Effector memory CD4-positive, alpha-beta T cell (primary cell): Measurements from ENCODE around the gene PTPA.

ENCODE experiments used
- DNase-seq, 3 donors: peaks; one replicate each; pipeline ENCODE4 v3.0.0-alpha.2; 2020
- H3K27ac ChIP-seq: 2 replicates; pipeline ENCODE4 v1.7.0; 2013; ENCODE audit warnings: mild to moderate bottlenecking, low read length, moderate library complexity; ENCODE audit not compliant: insufficient read depth, poor library complexity, severe bottlenecking
- H3K27me3 ChIP-seq: replicated peaks from 2 replicates; pipeline ENCODE4 v1.7.0; 2013; ENCODE audit warnings: mild to moderate bottlenecking, low read length; ENCODE audit not compliant: insufficient read depth, control insufficient read depth, poor library complexity, severe bottlenecking
- H3K36me3 ChIP-seq: 2 replicates; pipeline ENCODE4 v1.7.0; 2013; ENCODE audit warnings: mild to moderate bottlenecking, low read length, moderate library complexity; ENCODE audit not compliant: control insufficient read depth, insufficient read depth
- H3K4me1 ChIP-seq: 2 replicates; pipeline ENCODE4 v1.7.0; 2013; ENCODE audit warnings: low read length, mild to moderate bottlenecking; ENCODE audit not compliant: control insufficient read depth, insufficient read depth, poor library complexity, severe bottlenecking
- H3K4me3 ChIP-seq: 2 replicates; pipeline ENCODE4 v1.7.0; 2013; ENCODE audit warnings: low read length, low read depth, mild to moderate bottlenecking; ENCODE audit not compliant: insufficient read depth, poor library complexity, severe bottlenecking
- H3K9me3 ChIP-seq: 2 replicates; pipeline ENCODE4 v1.7.0; 2013; ENCODE audit warnings: mild to moderate bottlenecking, low read length, moderate library complexity; ENCODE audit not compliant: control insufficient read depth

The PTPA gene

GRCh38 chr9:129142138-129142935 is 31.1 kb downstream of the PTPA start:
- Histone ChIP-seq H3K36me3 (peaks cover 16% of the 10 kb centered on the region), H3K4me1 (peaks cover 33% of the 10 kb centered on the region), H3K4me3 (no peak overlapping the region), H3K27me3 (no peaks in the 10 kb centered on the region), H3K9me3 (no peaks in the 10 kb centered on the region), H3K27ac (peak overlapping the region; percentile 14)
- no peak for DNase-seq

- Histone ChIP-seq H3K27me3 (no peaks in the 10 kb centered on the region), H3K9me3 (no peaks in the 10 kb centered on the region), H3K27ac (no peak overlapping the region), H3K4me3 (no peak overlapping the region), H3K4me1 (peaks cover 33% of the 10 kb centered on the region), H3K36me3 (peaks cover 13% of the 10 kb centered on the region)
- DNase-seq: peak; percentile 43 to 59 (median 49)
Measured at GRCh38 chr9:129143031-129143927, 32.1 kb downstream of the PTPA start.

- no peak for DNase-seq
- Histone ChIP-seq H3K27ac (no peak overlapping the region), H3K9me3 (no peaks in the 10 kb centered on the region), H3K4me1 (peaks cover 23% of the 10 kb centered on the region), H3K27me3 (no peaks in the 10 kb centered on the region), H3K36me3 (peaks cover 16% of the 10 kb centered on the region), H3K4me3 (no peak overlapping the region)
Measured at GRCh38 chr9:129145316-129145715, 34.1 kb downstream of the PTPA start.

GRCh38 chr9:129145841-129146292 is 34.7 kb downstream of the PTPA start:
- Histone ChIP-seq H3K4me3 (no peak overlapping the region), H3K4me1 (peaks cover 17% of the 10 kb centered on the region), H3K27me3 (no peaks in the 10 kb centered on the region), H3K27ac (no peak overlapping the region), H3K9me3 (no peaks in the 10 kb centered on the region), H3K36me3 (peaks cover 16% of the 10 kb centered on the region)
- no peak for DNase-seq

- Histone ChIP-seq H3K4me3 (no peak overlapping the region), H3K36me3 (peaks cover 16% of the 10 kb centered on the region), H3K27ac (no peak overlapping the region), H3K27me3 (no peaks in the 10 kb centered on the region), H3K4me1 (peaks cover 11% of the 10 kb centered on the region), H3K9me3 (no peaks in the 10 kb centered on the region)
- DNase-seq: no peak
Measured at GRCh38 chr9:129146441-129146941, 35.3 kb downstream of the PTPA start.

GRCh38 chr9:129148463-129149204 is 37.4 kb downstream of the PTPA start:
- Histone ChIP-seq H3K9me3 (no peaks in the 10 kb centered on the region), H3K4me3 (no peak overlapping the region), H3K36me3 (peaks cover 13% of the 10 kb centered on the region), H3K4me1 (no peaks in the 10 kb centered on the region), H3K27me3 (no peaks in the 10 kb centered on the region), H3K27ac (no peak overlapping the region)
- no peak for DNase-seq

GRCh38 chr9:129149442-129149841 is 38.2 kb downstream of the PTPA start:
- H3K36me3 ChIP-seq: peaks cover 7% of the 10 kb centered on the region
- no peak overlapping the region for H3K27ac ChIP-seq
- no peak for DNase-seq
- no peaks in the 10 kb centered on the region for H3K4me1 ChIP-seq
- H3K4me3 ChIP-seq: no peak overlapping the region
- no peaks in the 10 kb centered on the region for H3K27me3 ChIP-seq
- H3K9me3 ChIP-seq: no peaks in the 10 kb centered on the region

- no peak overlapping the region for H3K4me3 ChIP-seq
- H3K4me1 ChIP-seq: no peaks in the 10 kb centered on the region
- DNase-seq: no peak
- peaks cover 7% of the 10 kb centered on the region for H3K36me3 ChIP-seq
- H3K27me3 ChIP-seq: no peaks in the 10 kb centered on the region
- no peaks in the 10 kb centered on the region for H3K9me3 ChIP-seq
- H3K27ac ChIP-seq: no peak overlapping the region
Measured at GRCh38 chr9:129150122-129150521, 38.9 kb downstream of the PTPA start.

- DNase-seq: no peak
- H3K4me1 ChIP-seq: no peaks in the 10 kb centered on the region
- H3K27me3 ChIP-seq: no peaks in the 10 kb centered on the region
- H3K27ac ChIP-seq: no peak overlapping the region
- no peak overlapping the region for H3K4me3 ChIP-seq
- no peaks in the 10 kb centered on the region for H3K9me3 ChIP-seq
- H3K36me3 ChIP-seq: peaks cover 7% of the 10 kb centered on the region
Measured at GRCh38 chr9:129150672-129151211, 39.5 kb downstream of the PTPA start.
